ACC112 (cell line): ENCODE data around the gene C9orf50.

ENCODE experiments used
- H2AFZ ChIP-seq: fragments of 200-600 bp; sonication (generic); one replicate; pipeline ENCODE4 v1.6.0; 2017; ENCODE audit warnings: antibody characterized with exemption, low read length; ENCODE audit not compliant: unreplicated experiment
- H3K27ac ChIP-seq: fragments of 200-600 bp; sonication (generic); 2 replicates; pipeline ENCODE4 v1.5.1; 2014; ENCODE audit warnings: low read depth, mild to moderate bottlenecking, antibody characterized with exemption, low read length, moderate library complexity
- H3K27me3 ChIP-seq: fragments of 200-600 bp; sonication (generic); 2 replicates; pipeline ENCODE4 v1.6.1; 2014; ENCODE audit warnings: mild to moderate bottlenecking, antibody characterized with exemption, low read length, moderate library complexity, mixed read lengths; ENCODE audit not compliant: insufficient read depth
- H3K36me3 ChIP-seq: fragments of 200-600 bp; sonication (generic); 2 replicates; pipeline ENCODE4 v1.6.1; 2016; ENCODE audit warnings: mild to moderate bottlenecking, antibody characterized with exemption, low read length, moderate library complexity, mixed read lengths; ENCODE audit not compliant: insufficient read depth
- H3K4me1 ChIP-seq: fragments of 200-600 bp; sonication (generic); one replicate; pipeline ENCODE4 v1.6.1; 2016; ENCODE audit warnings: low read length, mixed read lengths; ENCODE audit not compliant: insufficient read depth, unreplicated experiment, control insufficient read depth
- H3K4me3 ChIP-seq: fragments of 200-600 bp; sonication (generic); 2 replicates; pipeline ENCODE4 v1.5.1; 2014; ENCODE audit warnings: mild to moderate bottlenecking, low read depth, low read length
- H3K79me2 ChIP-seq: fragments of 200-600 bp; sonication (generic); one replicate; pipeline ENCODE4 v1.6.0; 2016; ENCODE audit warnings: low read length; ENCODE audit not compliant: control insufficient read depth, unreplicated experiment, insufficient read depth

Gene C9orf50

GRCh38 chr9:129647635-129648034 is 26.7 kb upstream of the C9orf50 start:
- H3K4me3 ChIP-seq = no peak overlapping the region
- peaks cover 4% of the 10 kb centered on the region for H3K4me1 ChIP-seq
- no peaks in the 10 kb centered on the region for H3K36me3 ChIP-seq
- no peaks in the 10 kb centered on the region for H3K79me2 ChIP-seq
- H3K27me3 ChIP-seq = no peaks in the 10 kb centered on the region
- no peak overlapping the region for H3K27ac ChIP-seq
- no peak overlapping the region for H2AFZ ChIP-seq

GRCh38 chr9:129646654-129647053 is 25.8 kb upstream of the C9orf50 start:
- H3K27me3 ChIP-seq = no peaks in the 10 kb centered on the region

GRCh38 chr9:129646252-129646651 is 25.4 kb upstream of the C9orf50 start:
- H3K27me3 ChIP-seq = no peaks in the 10 kb centered on the region
- H3K36me3 ChIP-seq = no peaks in the 10 kb centered on the region
- peaks cover 6% of the 10 kb centered on the region for H3K79me2 ChIP-seq

More at GRCh38 chr9:129646654-129647053, 25.8 kb upstream of the C9orf50 start:
- Histone ChIP-seq H3K27ac (no peak overlapping the region), H3K79me2 (peaks cover 2% of the 10 kb centered on the region), H3K4me1 (peaks cover 4% of the 10 kb centered on the region), H3K36me3 (no peaks in the 10 kb centered on the region), H3K4me3 (no peak overlapping the region), H2AFZ (no peak overlapping the region)

GRCh38 chr9:129644902-129645301 is 24.0 kb upstream of the C9orf50 start:
- H3K27ac ChIP-seq = no peak overlapping the region

More at GRCh38 chr9:129646252-129646651, 25.4 kb upstream of the C9orf50 start:
- Histone ChIP-seq H3K4me3 (no peak overlapping the region), H3K27ac (no peak overlapping the region), H3K4me1 (peaks cover 4% of the 10 kb centered on the region), H2AFZ (no peak overlapping the region)

GRCh38 chr9:129644365-129644764 is 23.5 kb upstream of the C9orf50 start:
- Histone ChIP-seq H3K4me1 (peaks cover 21% of the 10 kb centered on the region), H3K79me2 (peaks cover 24% of the 10 kb centered on the region), H3K27me3 (no peaks in the 10 kb centered on the region), H3K27ac (no peak overlapping the region), H3K4me3 (no peak overlapping the region), H3K36me3 (no peaks in the 10 kb centered on the region), H2AFZ (no peak overlapping the region)

More at GRCh38 chr9:129644902-129645301, 24.0 kb upstream of the C9orf50 start:
- Histone ChIP-seq H3K79me2 (peaks cover 19% of the 10 kb centered on the region), H3K4me3 (no peak overlapping the region), H3K4me1 (peaks cover 15% of the 10 kb centered on the region), H2AFZ (no peak overlapping the region), H3K27me3 (no peaks in the 10 kb centered on the region), H3K36me3 (no peaks in the 10 kb centered on the region)

- Histone ChIP-seq H3K79me2 (peaks cover 31% of the 10 kb centered on the region), H3K36me3 (no peaks in the 10 kb centered on the region), H3K4me1 (peaks cover 22% of the 10 kb centered on the region), H2AFZ (no peak overlapping the region), H3K4me3 (no peak overlapping the region), H3K27me3 (no peaks in the 10 kb centered on the region), H3K27ac (no peak overlapping the region)
These were observed 22.8 kb upstream of the C9orf50 start for GRCh38 chr9:129643706-129644105.

GRCh38 chr9:129641750-129642585 is 21.1 kb upstream of the C9orf50 start, which contains the start of gene ASB6:
ASB6 (minus strand) TSS chr9:129642151; CDS start chr9:129641999, 152 bp downstream.
- H3K27ac ChIP-seq = peak within 1 kb of the TSS; percentile 75
- H2AFZ ChIP-seq = peak within 1 kb of the TSS; percentile 71
- peaks cover 18% of the 10 kb centered on the region for H3K4me1 ChIP-seq
- H3K79me2 ChIP-seq = peaks cover 32% of the 10 kb centered on the region
- H3K36me3 ChIP-seq = peaks cover 8% of the 10 kb centered on the region; the same call in 1 of the 2 replicates
- no peaks in the 10 kb centered on the region for H3K27me3 ChIP-seq
- peak within 1 kb of the TSS; percentile 98 for H3K4me3 ChIP-seq

- Histone ChIP-seq H3K4me1 (peaks cover 18% of the 10 kb centered on the region), H3K79me2 (peaks cover 32% of the 10 kb centered on the region), H3K4me3 (peak overlapping the region; percentile 98), H2AFZ (peak overlapping the region; percentile 71), H3K36me3 (peaks cover 8% of the 10 kb centered on the region), H3K27ac (peak overlapping the region; percentile 75), H3K27me3 (no peaks in the 10 kb centered on the region)
These were observed 20.2 kb upstream of the C9orf50 start for GRCh38 chr9:129640871-129641749.

- Histone ChIP-seq H2AFZ (no peak overlapping the region), H3K27ac (peak overlapping the region; percentile 22; the same call in 1 of the 2 replicates), H3K4me1 (peaks cover 18% of the 10 kb centered on the region), H3K27me3 (no peaks in the 10 kb centered on the region), H3K36me3 (peaks cover 9% of the 10 kb centered on the region), H3K4me3 (peak overlapping the region; percentile 98), H3K79me2 (peaks cover 33% of the 10 kb centered on the region)
These were observed 19.4 kb upstream of the C9orf50 start for GRCh38 chr9:129640086-129640870.

- H3K36me3 ChIP-seq = peaks cover 15% of the 10 kb centered on the region
- H3K4me1 ChIP-seq = peaks cover 18% of the 10 kb centered on the region
- no peaks in the 10 kb centered on the region for H3K27me3 ChIP-seq
- H3K79me2 ChIP-seq = peaks cover 39% of the 10 kb centered on the region
- no peak overlapping the region for H2AFZ ChIP-seq
- peak overlapping the region; percentile 98 for H3K4me3 ChIP-seq
- peak overlapping the region; percentile 22; the same call in 1 of the 2 replicates for H3K27ac ChIP-seq
These were observed 18.8 kb upstream of the C9orf50 start for GRCh38 chr9:129639756-129640085.
